CD4-positive, CD25-positive, alpha-beta regulatory T cell (primary cell): Measurements from ENCODE around the gene CCL3. TPM values are rescaled to one million over a fixed set of nuclear protein-coding genes. Genes with fewer than 3 reads are reported as not detected.
A peak's percentile ranks its signal among the peaks of the same experiment; 100 is the strongest.
"Not testable (repeated sequence)": the region's sequence is repeated elsewhere in the genome, so short reads cannot be mapped to it uniquely, and the experiment has no call there.

ENCODE experiments used
- ATAC-seq, 2 donors: fragments of 150-1000 bp; cut with Tn5 transposase; one replicate each; pipeline ENCODE4 v1.10.0; 2021; ENCODE audit warnings: low read depth in 2 of 2, moderate number of reproducible peaks in 2 of 2, moderate library complexity in 1 of 2
- DNase-seq, 3 donors: peaks; one replicate each; pipeline versions ENCODE4 v3.0.0 to v3.0.0-alpha.2; 2012 to 2022; ENCODE audit warnings: mixed read lengths in 1 of 3
- H3K27ac ChIP-seq: one replicate; pipeline ENCODE4 v1.7.0; 2013; ENCODE audit warnings: mild to moderate bottlenecking, low read length; ENCODE audit not compliant: insufficient read depth, poor library complexity, severe bottlenecking
- H3K27me3 ChIP-seq: one replicate; pipeline ENCODE4 v1.7.0; 2013; ENCODE audit warnings: low read length; ENCODE audit not compliant: control insufficient read depth, insufficient read depth
- H3K36me3 ChIP-seq: one replicate; pipeline ENCODE4 v1.7.0; 2013; ENCODE audit warnings: mild to moderate bottlenecking, low read length, moderate library complexity; ENCODE audit not compliant: control insufficient read depth, insufficient read depth
- H3K4me1 ChIP-seq: 2 replicates; pipeline ENCODE4 v1.7.0; 2013; ENCODE audit warnings: mild to moderate bottlenecking, low read length; ENCODE audit not compliant: insufficient read depth, control insufficient read depth, poor library complexity, severe bottlenecking
- H3K4me3 ChIP-seq: one replicate; pipeline ENCODE4 v1.7.0; 2013; ENCODE audit warnings: low read depth, mild to moderate bottlenecking, low read length, moderate library complexity
- H3K9me3 ChIP-seq, 2 experiments: 1 replicate in 1 of 2; 2 replicates in 1 of 2; pipeline ENCODE4 v1.7.0; 2013; ENCODE audit warnings: low read length in 2 of 2, mild to moderate bottlenecking in 1 of 2, moderate library complexity in 1 of 2; ENCODE audit not compliant: control insufficient read depth in 2 of 2
- H3K27ac Mint-ChIP-seq, 3 donors: one replicate each; pipeline ENCODE4 v1.8.0; 2020 to 2022; ENCODE audit warnings: mild to moderate bottlenecking in 3 of 3, mixed read lengths in 3 of 3, moderate library complexity in 2 of 3
- H3K27me3 Mint-ChIP-seq: one replicate; pipeline ENCODE4 v1.8.0; 2022; ENCODE audit warnings: mild to moderate bottlenecking, mixed read lengths
- H3K36me3 Mint-ChIP-seq: one replicate; pipeline ENCODE4 v1.8.0; 2020; ENCODE audit warnings: mixed read lengths
- H3K4me1 Mint-ChIP-seq, 4 donors: one replicate each; pipeline ENCODE4 v1.8.0; 2020 to 2022; ENCODE audit warnings: mixed read lengths in 4 of 4, mild to moderate bottlenecking in 1 of 4
- H3K4me3 Mint-ChIP-seq, 4 donors: one replicate each; pipeline ENCODE4 v1.8.0; 2020 to 2022; ENCODE audit warnings: mild to moderate bottlenecking in 4 of 4, mixed read lengths in 4 of 4, moderate library complexity in 3 of 4
- H3K9me3 Mint-ChIP-seq, 7 donors: one replicate each; pipeline ENCODE4 v1.8.0; 2020 to 2022; ENCODE audit warnings: mixed read lengths in 7 of 7, mild to moderate bottlenecking in 3 of 7, moderate library complexity in 2 of 7
- polyA plus RNA-seq, 4 donors: library from polyadenylated mRNA; unstranded; fragments of 300-500 nt; fragmentation: Illumina TruSeq; gene quantifications; one replicate each; pipeline ENCODE4 v1.2.3, GENCODE V29; 2021
- total RNA-seq: library from RNA; stranded (reverse); gene quantifications from one replicate; pipeline ENCODE4 v1.2.3, GENCODE V29; 2022

The CCL3 gene
- total and polyA plus RNA-seq, 5 donors from 2014 or later, result 0.45 TPM; not detected in 4

GRCh38 chr17:36104246-36104645 is 14.3 kb upstream of the CCL3 start:
- not testable (repeated sequence) for H3K27ac ChIP-seq, H3K27ac Mint-ChIP-seq, H3K9me3 ChIP-seq, ATAC-seq, H3K9me3 Mint-ChIP-seq, DNase-seq, H3K4me1 Mint-ChIP-seq, H3K4me1 ChIP-seq, H3K36me3 Mint-ChIP-seq, H3K4me3 ChIP-seq, H3K36me3 ChIP-seq, H3K27me3 ChIP-seq, H3K4me3 Mint-ChIP-seq
- peaks cover 45% of the 10 kb centered on the region for H3K27me3 Mint-ChIP-seq

- H3K9me3 ChIP-seq, H3K36me3 Mint-ChIP-seq, H3K27ac Mint-ChIP-seq, H3K36me3 ChIP-seq, H3K4me1 ChIP-seq, DNase-seq, H3K4me1 Mint-ChIP-seq, H3K9me3 Mint-ChIP-seq, H3K27me3 ChIP-seq, H3K4me3 Mint-ChIP-seq, H3K4me3 ChIP-seq, H3K27ac ChIP-seq: not testable (repeated sequence)
- peaks cover 48% of the 10 kb centered on the region for H3K27me3 Mint-ChIP-seq
- ATAC-seq, result peak; percentile 39 to 55
Measured at GRCh38 chr17:36103401-36103975, 13.5 kb upstream of the CCL3 start, which contains the start of gene CCL4. CCL4 (plus strand) TSS chr17:36103827; CDS start chr17:36103906, 79 bp downstream.

- not testable (repeated sequence) for H3K36me3 ChIP-seq, H3K4me1 Mint-ChIP-seq, H3K9me3 Mint-ChIP-seq, H3K4me3 Mint-ChIP-seq, H3K27me3 ChIP-seq, H3K36me3 Mint-ChIP-seq, H3K4me1 ChIP-seq, H3K9me3 ChIP-seq, H3K4me3 ChIP-seq, H3K27ac Mint-ChIP-seq, DNase-seq, ATAC-seq, H3K27ac ChIP-seq
- peaks cover 23% of the 10 kb centered on the region for H3K27me3 Mint-ChIP-seq
Measured at GRCh38 chr17:36099004-36099403, 9.1 kb upstream of the CCL3 start.

DNA sequence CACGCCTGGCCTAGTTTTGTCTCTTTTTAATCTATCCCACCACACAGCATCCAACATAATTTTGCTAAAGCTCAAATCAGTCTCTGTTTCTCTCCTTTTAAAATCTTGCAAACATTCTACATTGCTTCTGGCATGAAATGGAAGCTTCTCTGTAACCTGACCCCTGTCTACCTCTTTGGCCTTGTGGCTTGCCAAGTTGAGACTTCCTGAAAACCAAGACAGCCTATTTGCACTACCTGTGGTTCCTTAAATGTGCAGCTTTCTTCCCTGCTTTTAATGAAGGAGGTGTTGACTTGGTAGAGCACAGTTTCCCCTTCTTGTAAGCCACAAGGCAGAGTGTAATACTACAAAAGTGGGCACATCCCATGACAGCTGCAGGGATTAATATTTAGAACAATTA is 6.0 kb upstream of the CCL3 start:
- Mint-ChIP-seq H3K9me3 (peaks cover 0 to 2% (median 0%) of the 10 kb centered on the region in 7 donors), H3K27me3 (peaks cover 19% of the 10 kb centered on the region), H3K36me3 (no peaks in the 10 kb centered on the region), H3K4me3 (no peak overlapping the region), H3K27ac (no peak overlapping the region), H3K4me1 (no peaks in the 10 kb centered on the region)
- Histone ChIP-seq H3K27ac (no peak overlapping the region), H3K4me3 (no peak overlapping the region), H3K27me3 (no peaks in the 10 kb centered on the region), H3K4me1 (no peaks in the 10 kb centered on the region), H3K36me3 (no peaks in the 10 kb centered on the region), H3K9me3 (no peaks in the 10 kb centered on the region)
- DNase-seq, result no peak
- no peak for ATAC-seq

GRCh38 chr17:36094746-36095145 is 4.8 kb upstream of the CCL3 start:
- peaks cover 0 to 2% (median 0%) of the 10 kb centered on the region in 7 donors for H3K9me3 Mint-ChIP-seq
- ATAC-seq, result no peak
- no peaks in the 10 kb centered on the region for H3K36me3 Mint-ChIP-seq
- H3K27ac ChIP-seq, result no peak overlapping the region
- no peak for DNase-seq
- no peaks in the 10 kb centered on the region for H3K4me1 ChIP-seq
- no peak overlapping the region for H3K27ac Mint-ChIP-seq
- peaks cover 8% of the 10 kb centered on the region for H3K27me3 Mint-ChIP-seq
- H3K4me3 Mint-ChIP-seq, result no peak overlapping the region
- H3K27me3 ChIP-seq, result no peaks in the 10 kb centered on the region
- H3K4me1 Mint-ChIP-seq, result no peaks in the 10 kb centered on the region
- H3K36me3 ChIP-seq, result no peaks in the 10 kb centered on the region
- H3K4me3 ChIP-seq, result no peak overlapping the region
- H3K9me3 ChIP-seq, result no peaks in the 10 kb centered on the region

DNA sequence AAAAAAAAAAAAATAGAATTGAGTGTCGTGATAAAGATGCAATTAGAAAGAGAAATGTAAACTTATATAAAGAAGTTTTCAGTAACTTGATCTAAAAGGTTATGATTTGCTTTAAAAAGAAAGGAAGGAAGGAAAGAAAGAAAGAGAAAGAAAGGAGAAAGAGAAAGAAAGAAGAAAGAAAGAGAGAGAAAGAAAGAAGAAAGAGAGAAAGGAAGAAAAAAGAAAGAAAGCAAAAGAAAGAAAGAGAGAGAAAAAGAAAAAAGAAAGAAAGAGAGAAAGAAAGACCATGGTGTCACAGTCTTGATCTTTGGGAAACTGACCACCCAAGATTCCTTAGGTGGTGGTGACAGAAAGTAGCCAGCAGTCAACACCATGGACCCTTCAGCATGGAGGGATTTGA is 4.3 kb upstream of the CCL3 start:
- Mint-ChIP-seq H3K9me3 (peaks cover 0 to 2% (median 0%) of the 10 kb centered on the region in 7 donors), H3K27ac (peak overlapping the region in 1 of 3 donors; percentile 0), H3K36me3 (no peaks in the 10 kb centered on the region), H3K27me3 (peaks cover 3% of the 10 kb centered on the region), H3K4me1 (no peaks in the 10 kb centered on the region), H3K4me3 (no peak overlapping the region)
- no peaks in the 10 kb centered on the region for H3K36me3 ChIP-seq
- H3K27me3 ChIP-seq, result no peaks in the 10 kb centered on the region
- H3K4me3 ChIP-seq, result no peak overlapping the region
- ATAC-seq (no peak), DNase-seq (no peak)
- no peaks in the 10 kb centered on the region for H3K4me1 ChIP-seq
- H3K9me3 ChIP-seq, result no peaks in the 10 kb centered on the region
- no peak overlapping the region for H3K27ac ChIP-seq

DNA sequence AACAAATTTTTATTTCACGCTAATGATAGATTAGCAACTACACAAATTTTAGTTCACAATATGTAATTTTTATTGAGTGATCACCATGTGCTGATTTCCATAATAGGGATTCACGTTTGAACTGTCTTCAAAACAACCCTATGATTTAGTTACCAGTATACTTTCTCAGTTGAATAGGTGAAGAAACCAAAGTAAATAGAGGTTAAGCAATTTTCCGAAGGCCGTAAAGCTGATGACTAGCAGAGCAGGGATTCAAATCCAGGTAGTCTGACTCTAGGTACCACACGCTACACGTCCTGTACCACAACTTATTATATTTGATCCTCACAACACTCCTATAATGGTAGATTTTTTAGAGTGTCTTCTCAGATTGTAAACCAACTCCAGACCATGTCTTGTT is 2.8 kb upstream of the CCL3 start:
- H3K9me3 Mint-ChIP-seq, H3K27ac ChIP-seq, H3K4me1 Mint-ChIP-seq, ATAC-seq, H3K27ac Mint-ChIP-seq, H3K4me3 ChIP-seq, H3K4me3 Mint-ChIP-seq, H3K9me3 ChIP-seq, H3K27me3 Mint-ChIP-seq, DNase-seq, H3K4me1 ChIP-seq, H3K36me3 Mint-ChIP-seq, H3K36me3 ChIP-seq, H3K27me3 ChIP-seq: not testable (repeated sequence)

DNA sequence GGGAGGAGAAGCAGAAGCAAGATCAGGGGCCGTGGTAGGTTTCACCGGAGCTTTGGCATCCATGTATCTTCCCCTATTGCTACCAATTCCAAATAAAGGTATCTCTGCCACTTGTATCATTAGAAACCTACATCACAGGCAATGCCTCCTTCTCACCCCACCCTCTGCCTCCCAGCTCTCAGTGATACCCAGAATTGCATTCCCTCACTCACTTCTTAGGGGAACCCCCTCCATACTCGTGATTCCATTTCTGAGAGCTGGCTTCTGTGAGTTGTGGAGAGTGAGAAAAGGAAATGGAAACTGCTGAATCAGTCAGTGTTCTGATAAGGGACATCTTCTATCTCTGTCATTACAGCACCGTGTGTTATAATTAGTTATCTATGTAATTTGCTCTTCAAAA is 2.3 kb upstream of the CCL3 start:
- H3K27ac ChIP-seq, result no peak overlapping the region
- Mint-ChIP-seq H3K27ac (no peak overlapping the region), H3K4me3 (no peak overlapping the region), H3K36me3 (no peaks in the 10 kb centered on the region), H3K4me1 (no peaks in the 10 kb centered on the region), H3K9me3 (peaks cover 0 to 1% (median 0%) of the 10 kb centered on the region in 7 donors), H3K27me3 (no peaks in the 10 kb centered on the region)
- H3K4me3 ChIP-seq, result no peak overlapping the region
- ATAC-seq (no peak), DNase-seq (peak in 1 of 3 donors; percentile 21)
- no peaks in the 10 kb centered on the region for H3K4me1 ChIP-seq
- no peaks in the 10 kb centered on the region for H3K9me3 ChIP-seq
- no peaks in the 10 kb centered on the region for H3K36me3 ChIP-seq
- H3K27me3 ChIP-seq, result no peaks in the 10 kb centered on the region
